NCI-H69 (cell line): ENCODE results near the gene PCMTD2.

Experiments
- DNase-seq: peaks from one replicate; lab custom pipeline; 2025; lab: John Stamatoyannopoulos, UW

PCMTD2 gene

GRCh38 chr20:64238851-64239387, 16.6 kb upstream of the PCMTD2 start:
- no peak for DNase-seq

DNA sequence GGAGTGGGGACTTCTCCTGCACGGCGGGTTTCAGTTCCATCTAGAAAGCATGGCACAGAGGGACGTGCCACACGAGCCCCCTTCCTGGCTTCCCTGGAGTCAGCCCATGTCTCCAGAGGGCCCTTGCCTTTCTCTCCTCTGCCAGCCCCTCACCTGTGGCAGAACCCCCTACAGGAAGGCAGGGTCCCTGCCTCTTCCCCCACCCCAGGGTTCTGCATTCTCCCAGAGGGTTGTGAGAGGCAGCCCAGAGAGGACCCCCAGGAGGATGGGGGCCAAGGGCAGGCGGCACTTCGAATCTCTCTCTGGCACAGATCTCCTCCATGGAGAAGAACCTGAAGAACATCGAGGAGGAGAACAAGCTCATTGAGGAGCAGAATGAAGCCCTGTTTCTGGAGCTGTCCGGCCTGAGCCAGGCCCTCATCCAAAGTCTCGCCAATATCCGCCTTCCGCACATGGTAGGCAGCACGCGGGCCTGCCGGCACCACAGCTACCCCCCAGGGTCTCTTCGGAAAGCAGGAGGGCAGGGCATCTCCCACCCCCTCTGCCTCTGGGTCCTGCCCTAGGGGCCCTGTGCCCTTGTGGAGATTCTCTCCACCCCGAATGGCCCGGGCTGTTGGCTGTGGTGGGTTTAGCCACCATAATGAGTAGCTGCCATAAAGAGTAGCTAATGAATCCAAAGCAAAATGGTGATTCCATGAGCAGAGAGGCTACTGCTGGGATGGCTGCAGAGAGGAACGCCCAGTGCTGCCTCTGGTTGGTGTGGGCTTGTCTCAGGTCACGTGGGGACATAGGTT, 15.9 kb upstream of the PCMTD2 start:
- no peak for DNase-seq

DNA sequence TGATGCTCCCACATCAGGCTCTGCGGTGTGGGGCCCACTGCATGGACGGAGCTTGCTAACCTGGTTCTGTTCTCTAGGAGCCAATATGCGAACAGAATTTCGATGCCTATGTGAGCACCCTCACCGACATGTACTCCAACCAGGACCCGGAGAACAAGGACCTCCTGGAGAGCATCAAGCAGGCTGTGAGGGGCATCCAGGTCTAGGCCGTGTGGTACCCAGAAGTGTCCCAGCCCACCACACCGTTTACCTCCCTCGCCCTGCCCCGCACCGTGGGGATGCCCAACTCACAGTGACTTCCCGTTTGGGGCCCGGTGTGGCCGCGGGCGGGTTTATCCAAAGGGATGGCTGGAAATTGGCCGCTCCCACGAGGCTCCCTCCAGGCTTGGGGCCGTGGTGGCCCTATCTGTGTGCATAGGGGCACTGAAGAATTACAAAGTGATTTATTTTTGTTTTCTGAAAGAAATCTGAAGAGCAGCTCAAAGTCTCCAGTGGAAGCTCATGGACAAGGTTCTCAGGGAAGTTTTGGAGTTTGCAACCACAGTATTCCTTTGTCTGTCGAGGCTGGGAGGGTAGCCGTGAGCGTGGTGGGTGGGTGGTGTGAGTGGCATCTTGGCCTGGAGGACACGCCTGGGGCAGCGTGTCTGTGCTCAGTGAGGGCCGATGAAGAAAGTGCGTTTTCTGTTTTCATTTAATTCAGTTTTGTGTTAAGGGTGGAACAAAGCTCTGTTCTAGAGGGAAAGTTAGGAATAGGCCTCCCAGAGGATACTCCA, 15.1 kb upstream of the PCMTD2 start:
- no peak for DNase-seq

DNA sequence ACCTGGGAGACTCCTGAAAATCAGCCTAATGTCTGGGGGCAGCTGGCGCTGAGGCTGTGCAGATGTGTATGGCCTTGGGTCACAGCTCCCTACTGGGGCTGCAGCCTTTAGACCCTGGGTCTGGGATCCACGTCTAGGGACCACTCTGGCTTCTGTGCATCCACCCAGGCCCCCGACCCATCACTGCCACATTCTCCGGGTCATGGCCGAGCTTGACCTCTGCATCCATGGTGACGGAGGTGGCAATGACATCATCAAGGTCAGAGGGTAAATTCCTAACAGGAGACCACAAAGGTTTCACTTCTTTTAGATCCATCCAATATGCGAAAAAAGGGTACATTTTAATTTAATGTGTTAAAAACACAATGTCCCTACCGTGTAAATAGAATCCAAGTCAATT, 14.5 kb upstream of the PCMTD2 start:
- no peak for DNase-seq

DNA sequence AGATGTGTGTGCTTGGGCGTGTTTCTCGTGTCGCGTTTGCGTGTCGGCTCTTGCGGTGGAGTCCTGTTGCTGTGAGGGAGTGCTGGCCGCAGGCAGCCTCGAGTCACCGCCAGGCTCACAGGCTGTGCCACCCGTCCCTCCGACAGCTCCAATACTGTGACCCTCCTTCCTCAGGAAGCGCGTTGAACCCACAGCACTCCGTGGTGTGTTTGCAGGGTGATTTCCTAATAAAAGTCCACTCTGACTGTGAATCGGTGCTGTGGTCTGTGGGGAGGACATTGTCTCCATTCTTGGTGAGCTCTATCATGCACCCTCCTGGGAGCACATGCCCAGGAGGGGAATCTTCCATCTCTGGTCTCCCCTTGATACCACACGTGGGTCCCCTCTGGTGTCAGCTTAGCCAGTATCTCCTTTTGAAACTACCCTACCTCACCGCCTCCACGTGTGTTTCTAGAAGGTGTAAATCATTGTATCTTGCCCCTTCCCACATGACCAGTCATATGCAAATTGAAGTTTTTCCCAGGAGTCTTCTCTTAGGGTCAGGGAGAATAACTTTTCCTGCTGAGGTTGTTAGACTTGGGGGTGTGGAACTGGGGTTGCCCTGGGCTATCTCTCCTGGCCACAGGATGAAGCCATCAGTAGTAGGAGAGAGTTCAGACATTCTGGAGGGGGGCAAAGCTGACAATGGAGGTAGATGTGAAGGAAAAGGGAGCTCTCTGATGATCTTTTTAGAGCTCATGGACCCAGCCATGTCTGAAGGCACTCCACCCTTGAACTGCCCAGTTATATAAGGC, 13.3 kb upstream of the PCMTD2 start:
- no peak for DNase-seq

GRCh38 chr20:64242797-64243475, 12.6 kb upstream of the PCMTD2 start:
- no peak for DNase-seq

DNA sequence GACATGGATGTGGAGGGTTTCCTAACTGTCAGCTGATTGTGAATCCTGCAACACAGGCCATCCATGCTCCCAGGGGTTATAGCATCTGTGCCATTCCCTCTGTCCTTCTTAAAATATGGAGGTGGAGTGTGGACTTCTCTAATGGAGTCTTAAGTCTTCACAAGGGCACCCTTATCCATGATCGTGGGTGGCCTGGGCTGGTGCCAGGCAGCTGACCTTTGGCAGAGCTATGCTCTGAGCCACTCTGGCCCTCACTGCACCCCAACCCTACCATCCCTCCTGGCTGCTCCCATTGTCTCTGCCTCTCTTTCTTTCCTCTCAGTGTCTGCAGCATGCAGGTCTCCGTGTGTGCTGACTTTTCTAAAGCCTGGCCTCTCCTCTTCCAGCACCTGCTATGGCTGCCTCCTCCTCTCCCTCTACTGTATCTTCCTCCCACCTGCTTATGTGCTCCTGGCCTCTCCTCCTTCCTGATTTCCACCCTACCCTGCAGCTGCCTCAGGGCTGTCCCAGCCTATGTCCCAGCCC, 11.2 kb upstream of the PCMTD2 start:
- DNase-seq = no peak

- no peak for DNase-seq
These were observed 10.5 kb upstream of the PCMTD2 start for GRCh38 chr20:64244870-64245603.

- no peak for DNase-seq
These were observed 9.6 kb upstream of the PCMTD2 start for GRCh38 chr20:64245746-64246595.

- no peak for DNase-seq
These were observed 8.8 kb upstream of the PCMTD2 start for GRCh38 chr20:64246616-64247306.

DNA sequence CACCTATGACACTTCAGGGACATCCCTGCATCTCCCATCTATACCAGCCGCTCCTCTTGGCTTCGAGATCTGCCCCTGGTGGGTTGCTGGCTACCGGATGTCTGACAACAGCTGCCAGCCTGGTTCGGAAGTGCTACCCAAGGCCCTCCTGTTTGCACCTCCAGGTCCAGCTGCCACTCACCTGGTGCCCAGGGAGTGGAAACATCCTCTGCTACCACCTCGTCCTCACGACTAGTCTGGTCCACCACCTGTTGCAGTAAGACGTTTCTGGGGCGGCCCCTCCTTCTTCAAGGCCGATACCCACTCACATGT, 8.3 kb upstream of the PCMTD2 start:
- no peak for DNase-seq

DNA sequence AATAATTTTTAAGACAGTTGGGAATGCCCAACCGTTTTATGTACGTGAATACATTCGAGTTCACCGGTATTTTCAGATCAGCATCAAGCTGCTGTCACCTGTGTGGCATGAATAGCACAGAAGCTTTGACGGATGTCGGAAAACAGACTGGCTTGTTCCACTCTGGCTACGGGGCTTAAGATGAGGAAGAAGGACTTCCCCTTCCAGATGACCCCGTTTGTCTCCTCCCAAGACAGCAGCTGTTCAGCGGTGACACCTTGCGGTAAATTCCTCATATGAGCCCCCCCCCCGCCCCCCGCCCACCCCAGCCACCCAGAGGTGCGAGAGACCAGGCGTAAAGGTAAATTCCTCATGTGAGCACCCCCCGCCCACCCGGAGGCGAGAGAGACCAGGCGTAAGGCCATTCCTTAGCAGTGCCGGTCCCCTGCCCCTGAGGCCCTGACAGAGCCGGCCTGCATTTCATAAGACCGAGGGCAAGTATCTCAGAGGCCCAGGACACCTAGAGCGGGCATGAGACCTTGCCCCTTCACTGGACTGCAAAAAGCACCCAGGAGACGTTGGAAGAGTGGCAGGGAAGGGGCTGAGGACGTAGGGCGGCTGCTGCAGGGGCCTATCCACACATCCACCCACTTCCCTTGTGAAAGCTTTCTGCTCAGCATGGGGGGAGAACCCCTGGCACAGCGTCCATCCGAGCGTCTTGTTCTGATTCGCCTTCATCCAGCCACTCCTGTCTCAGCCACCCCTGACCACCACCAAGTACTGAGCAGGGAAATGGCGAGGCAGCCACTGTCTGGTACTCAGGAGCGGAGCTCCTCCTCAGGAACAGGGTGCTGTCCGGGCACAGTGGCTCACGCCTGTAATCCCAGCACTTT, 7.3 kb upstream of the PCMTD2 start:
- no peak for DNase-seq

DNA sequence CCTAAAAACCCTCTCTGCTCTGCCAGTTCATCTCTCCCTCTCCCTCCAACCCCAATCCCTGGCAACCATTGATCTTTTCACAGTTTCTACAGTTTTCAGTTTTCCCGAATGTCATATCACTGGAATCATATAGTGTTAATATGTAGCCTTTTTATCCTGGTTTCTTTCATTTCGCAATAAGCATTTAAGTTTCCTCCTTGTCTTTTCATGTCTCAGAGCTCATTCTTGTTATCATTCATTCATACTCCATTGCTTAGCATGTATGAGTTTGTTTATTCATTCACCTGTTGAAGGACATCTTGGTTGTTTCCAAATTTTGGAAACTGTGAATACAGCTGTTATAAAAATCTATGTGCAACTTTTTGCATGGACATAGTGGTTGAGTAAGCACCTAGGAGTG, 5.5 kb upstream of the PCMTD2 start:
- DNase-seq = no peak

DNA sequence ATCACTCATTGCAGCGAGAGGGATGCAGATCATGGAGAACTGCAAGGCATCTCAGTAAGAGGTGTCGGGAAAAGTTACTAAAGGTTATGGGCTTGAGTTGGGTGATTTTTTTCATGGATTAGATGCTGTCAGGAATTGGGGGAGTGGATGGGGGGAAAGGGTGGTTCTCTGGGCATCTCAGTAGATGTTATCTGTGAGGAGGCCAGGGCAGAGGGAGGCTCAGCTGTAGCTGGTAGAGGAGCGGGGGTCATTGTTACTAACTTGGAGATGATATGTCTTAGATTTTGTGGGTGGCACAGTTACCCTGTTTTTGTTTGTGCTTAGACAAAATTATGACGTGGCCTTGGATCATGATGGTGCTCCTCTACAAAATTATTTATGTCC, 2.6 kb upstream of the PCMTD2 start:
- DNase-seq = no peak

DNA sequence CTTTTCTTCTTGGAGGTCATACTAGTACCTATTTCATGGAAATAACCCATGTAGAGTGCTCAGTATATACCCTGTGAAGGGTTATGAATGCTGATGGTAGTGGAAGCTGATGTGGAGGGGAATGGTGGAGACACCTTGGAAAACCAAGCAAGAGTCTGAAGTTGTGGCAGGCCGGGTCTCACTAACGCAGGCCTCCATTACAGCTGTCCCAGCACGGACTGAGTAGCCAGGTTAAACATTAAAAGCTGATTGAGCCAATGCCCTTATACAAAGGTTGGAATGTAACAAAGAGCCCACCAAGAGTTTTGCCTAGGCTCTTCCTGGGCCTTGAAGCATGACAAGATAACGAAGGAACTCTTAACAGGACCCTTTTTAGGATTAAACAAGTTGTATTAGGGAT, 2.1 kb upstream of the PCMTD2 start:
- DNase-seq = no peak

GRCh38 chr20:64254156-64254555, 1.4 kb upstream of the PCMTD2 start:
- no peak for DNase-seq

GRCh38 chr20:64254571-64255360, 782 bp upstream of the PCMTD2 start:
- no peak for DNase-seq
